GM18499 (cell line): Measurements from ENCODE around the gene OTOGL.
A peak's percentile ranks its signal among the peaks of the same experiment; 100 is the strongest.
"Not testable (repeated sequence)": the region's sequence is repeated elsewhere in the genome, so short reads cannot be mapped to it uniquely, and the experiment has no call there.

Experiments used
- ATAC-seq: cut with Tn5 transposase; IDR thresholded peaks from one replicate; pipeline ENCODE4 v1.9.1; 2021; ENCODE audit warnings: moderate number of reproducible peaks; ENCODE audit not compliant: insufficient read depth, unreplicated experiment

The OTOGL gene

GRCh38 chr12:80269803-80270552 is 170.6 kb downstream of the OTOGL start:
- ATAC-seq = no peak

GRCh38 chr12:80271780-80272179 is 172.4 kb downstream of the OTOGL start:
- ATAC-seq = no peak

GRCh38 chr12:80272387-80272915 is 173.1 kb downstream of the OTOGL start:
- ATAC-seq = no peak

- no peak for ATAC-seq
Measured at GRCh38 chr12:80273144-80273543, 173.8 kb downstream of the OTOGL start.

- no peak for ATAC-seq
Measured at GRCh38 chr12:80277732-80278131, 178.4 kb downstream of the OTOGL start.

- ATAC-seq = no peak
Measured at GRCh38 chr12:80282226-80282625, 182.9 kb downstream of the OTOGL start.

GRCh38 chr12:80282761-80283160 is 183.4 kb downstream of the OTOGL start:
- ATAC-seq = no peak

- ATAC-seq = peak; percentile 32
Measured at GRCh38 chr12:80291108-80291754, 191.9 kb downstream of the OTOGL start.

GRCh38 chr12:80293347-80293746 is 194.0 kb downstream of the OTOGL start:
- peak; percentile 47 for ATAC-seq

GRCh38 chr12:80293759-80294158 is 194.4 kb downstream of the OTOGL start:
- ATAC-seq = peak; percentile 68

- ATAC-seq = no peak
Measured at GRCh38 chr12:80299219-80299618, 199.9 kb downstream of the OTOGL start.

GRCh38 chr12:80299976-80300375 is 200.6 kb downstream of the OTOGL start:
- ATAC-seq = peak; percentile 91

- not testable (repeated sequence) for ATAC-seq
Measured at GRCh38 chr12:80307436-80307835, 208.1 kb downstream of the OTOGL start.

GRCh38 chr12:80313209-80313608 is 213.9 kb downstream of the OTOGL start:
- ATAC-seq = no peak

GRCh38 chr12:80314741-80315140 is 215.4 kb downstream of the OTOGL start:
- no peak for ATAC-seq

- no peak for ATAC-seq
Measured at GRCh38 chr12:80316222-80316621, 216.9 kb downstream of the OTOGL start.

- no peak for ATAC-seq
Measured at GRCh38 chr12:80317307-80317706, 218.0 kb downstream of the OTOGL start.

- no peak for ATAC-seq
Measured at GRCh38 chr12:80317899-80318298, 218.6 kb downstream of the OTOGL start.

GRCh38 chr12:80320121-80320678 is 220.9 kb downstream of the OTOGL start:
- ATAC-seq = no peak

GRCh38 chr12:80321653-80322052 is 222.3 kb downstream of the OTOGL start:
- no peak for ATAC-seq
